Measurements from ENCODE around the gene TFAP2E. TPM values are rescaled to one million over a fixed set of nuclear protein-coding genes. Genes with fewer than 3 reads are reported as not detected.

Gene TFAP2E
- total RNA-seq, 1 donor: under 0.01 TPM

DNA sequence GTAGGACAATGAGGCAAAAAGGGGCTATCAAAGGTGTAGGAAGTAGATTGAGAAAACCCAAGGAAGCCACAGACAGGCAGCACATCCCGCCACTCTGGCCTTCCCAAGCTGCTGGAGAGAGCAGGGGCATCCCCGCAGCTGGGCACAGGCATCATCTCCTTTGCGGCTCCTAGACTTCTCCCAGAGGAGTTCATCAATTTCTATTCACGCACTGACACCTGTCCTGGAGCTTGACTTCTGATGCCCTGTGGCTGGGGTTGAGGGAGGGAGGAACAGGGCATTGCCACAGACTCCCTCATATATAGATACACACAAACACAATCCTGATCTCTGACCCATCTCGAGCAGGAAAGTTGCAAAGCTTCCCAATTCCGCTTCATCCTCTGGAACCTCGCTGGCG, 1.9 kb upstream of the TFAP2E start:
- no peak for TF ChIP-seq CTCF (IDR thresholded peaks at IDR 0.05; ENCODE audit: extremely low read depth, low read depth, low read length)

GRCh38 chr1:35572296-35572695, 818 bp upstream of the TFAP2E start:
- H3K27me3 ChIP-seq (ENCODE audit: insufficient read depth, low read length): peaks cover 3% of the 10 kb centered on the region
- H4K20me1 ChIP-seq (ENCODE audit: insufficient read depth, low read length): no peaks in the 10 kb centered on the region
- no peak for TF ChIP-seq CTCF (IDR thresholded peaks at IDR 0.05; ENCODE audit: extremely low read depth, low read depth, low read length)
- H3K36me3 ChIP-seq (ENCODE audit: insufficient read depth, low read length): no peaks in the 10 kb centered on the region
- H3K4me3 ChIP-seq (ENCODE audit: insufficient read depth, low read length): no peak overlapping the region
- no peaks in the 10 kb centered on the region for H3K79me2 ChIP-seq (ENCODE audit: insufficient read depth, low read length)
- H3K4me2 ChIP-seq (ENCODE audit: insufficient read depth, low read length): no peak overlapping the region
- H3K9me3 ChIP-seq (ENCODE audit: low read depth, low read length): no peaks in the 10 kb centered on the region
- peak; percentile 73 for DNase-seq (ENCODE audit: insufficient read length, low spot score, missing footprints)
- no peak overlapping the region for H3K27ac ChIP-seq (ENCODE audit: low read depth, low read length)
- peaks cover 19% of the 10 kb centered on the region for H3K4me1 ChIP-seq (ENCODE audit: insufficient read depth, low read length)
- no peak overlapping the region for H2AFZ ChIP-seq (ENCODE audit: low read length)

More for the DNA sequence above, 1.9 kb upstream of the TFAP2E start:
- Histone ChIP-seq H3K27me3 (ENCODE audit: insufficient read depth, low read length) (peaks cover 3% of the 10 kb centered on the region), H2AFZ (ENCODE audit: low read length) (no peak overlapping the region), H3K9me3 (ENCODE audit: low read depth, low read length) (no peaks in the 10 kb centered on the region), H3K79me2 (ENCODE audit: insufficient read depth, low read length) (no peaks in the 10 kb centered on the region), H3K4me1 (ENCODE audit: insufficient read depth, low read length) (peaks cover 19% of the 10 kb centered on the region), H3K27ac (ENCODE audit: low read depth, low read length) (no peak overlapping the region), H4K20me1 (ENCODE audit: insufficient read depth, low read length) (no peaks in the 10 kb centered on the region), H3K4me3 (ENCODE audit: insufficient read depth, low read length) (no peak overlapping the region), H3K4me2 (ENCODE audit: insufficient read depth, low read length) (no peak overlapping the region), H3K36me3 (ENCODE audit: insufficient read depth, low read length) (no peaks in the 10 kb centered on the region)
- no peak for DNase-seq (ENCODE audit: insufficient read length, low spot score, missing footprints)

DNA sequence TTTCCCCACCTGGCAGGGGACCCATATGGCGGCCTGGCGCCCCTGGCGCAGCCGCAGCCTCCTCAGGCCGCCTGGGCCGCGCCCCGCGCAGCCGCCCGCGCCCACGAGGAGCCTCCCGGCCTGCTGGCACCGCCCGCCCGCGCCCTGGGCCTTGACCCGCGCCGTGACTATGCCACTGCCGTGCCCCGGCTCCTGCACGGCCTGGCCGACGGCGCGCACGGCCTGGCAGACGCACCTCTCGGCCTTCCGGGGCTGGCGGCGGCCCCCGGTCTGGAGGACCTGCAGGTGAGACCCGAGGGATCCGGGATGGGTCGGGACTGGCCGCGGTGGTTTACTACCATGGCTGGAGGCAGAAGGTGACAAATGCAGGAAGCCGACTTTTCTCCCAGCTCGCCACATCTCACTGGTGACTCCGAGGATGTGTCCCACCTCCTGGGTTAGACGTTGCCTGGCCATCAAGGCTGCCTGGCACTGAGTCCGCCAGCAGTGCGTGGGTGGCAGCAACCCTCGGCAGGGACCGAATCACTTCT, 1.1 kb downstream of the TFAP2E start:
- no peak for TF ChIP-seq CTCF (IDR thresholded peaks at IDR 0.05; ENCODE audit: extremely low read depth, low read depth, low read length)
- Histone ChIP-seq H4K20me1 (ENCODE audit: insufficient read depth, low read length) (no peaks in the 10 kb centered on the region), H3K4me1 (ENCODE audit: insufficient read depth, low read length) (peaks cover 22% of the 10 kb centered on the region), H3K27ac (ENCODE audit: low read depth, low read length) (no peak overlapping the region), H3K4me3 (ENCODE audit: insufficient read depth, low read length) (no peak overlapping the region), H3K4me2 (ENCODE audit: insufficient read depth, low read length) (no peak overlapping the region), H3K27me3 (ENCODE audit: insufficient read depth, low read length) (peaks cover 3% of the 10 kb centered on the region), H3K36me3 (ENCODE audit: insufficient read depth, low read length) (no peaks in the 10 kb centered on the region), H3K79me2 (ENCODE audit: insufficient read depth, low read length) (no peaks in the 10 kb centered on the region), H2AFZ (ENCODE audit: low read length) (no peak overlapping the region), H3K9me3 (ENCODE audit: low read depth, low read length) (no peaks in the 10 kb centered on the region)
- no peak for DNase-seq (ENCODE audit: insufficient read length, low spot score, missing footprints)

GRCh38 chr1:35574655-35575415, 1.7 kb downstream of the TFAP2E start:
- no peak for TF ChIP-seq CTCF (IDR thresholded peaks at IDR 0.05; ENCODE audit: extremely low read depth, low read depth, low read length)
- peak; percentile 87 for DNase-seq (ENCODE audit: insufficient read length, low spot score, missing footprints)
- no peak overlapping the region for H2AFZ ChIP-seq (ENCODE audit: low read length)

More at GRCh38 chr1:35574655-35575415, 1.7 kb downstream of the TFAP2E start:
- no peaks in the 10 kb centered on the region for H3K79me2 ChIP-seq (ENCODE audit: insufficient read depth, low read length)
- H3K36me3 ChIP-seq (ENCODE audit: insufficient read depth, low read length): no peaks in the 10 kb centered on the region
- H3K27ac ChIP-seq (ENCODE audit: low read depth, low read length): no peak overlapping the region
- H3K4me2 ChIP-seq (ENCODE audit: insufficient read depth, low read length): no peak overlapping the region
- H3K27me3 ChIP-seq (ENCODE audit: insufficient read depth, low read length): peaks cover 3% of the 10 kb centered on the region
- peaks cover 16% of the 10 kb centered on the region for H3K4me1 ChIP-seq (ENCODE audit: insufficient read depth, low read length)
- no peaks in the 10 kb centered on the region for H3K9me3 ChIP-seq (ENCODE audit: low read depth, low read length)
- H3K4me3 ChIP-seq (ENCODE audit: insufficient read depth, low read length): no peak overlapping the region
- H4K20me1 ChIP-seq (ENCODE audit: insufficient read depth, low read length): no peaks in the 10 kb centered on the region
